NOMO-1 (cell line): ENCODE results near the gene SCAF1.
A peak's percentile ranks its signal among the peaks of the same experiment; 100 is the strongest.

Source experiments
- DNase-seq, 2 experiments: peaks; one replicate each; lab custom pipeline; 2025; ENCODE audit not compliant: unreplicated experiment in 2 of 2; lab: John Stamatoyannopoulos, UW

The SCAF1 gene

DNA sequence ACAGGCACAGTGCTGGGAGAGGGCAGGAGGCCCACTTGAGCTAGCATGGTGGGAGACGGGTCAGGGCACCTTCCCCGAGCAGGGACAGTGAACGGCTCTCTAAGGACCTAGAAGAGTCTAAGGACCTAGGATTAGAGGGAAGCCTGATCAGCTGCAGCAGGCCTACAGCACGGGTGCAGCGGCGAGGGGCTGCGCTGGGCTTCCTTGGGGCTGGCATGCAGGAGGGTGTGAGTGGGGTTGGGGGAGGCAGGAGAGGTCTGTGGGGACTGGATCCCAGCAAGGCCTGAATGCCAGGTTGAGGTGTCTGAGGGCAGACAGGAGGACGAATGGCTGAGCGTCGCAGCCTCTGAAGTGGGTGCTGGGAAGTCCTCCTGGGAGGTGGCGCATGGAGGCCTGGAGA lies 3.6 kb downstream of the SCAF1 start:
- no peak for DNase-seq

DNA sequence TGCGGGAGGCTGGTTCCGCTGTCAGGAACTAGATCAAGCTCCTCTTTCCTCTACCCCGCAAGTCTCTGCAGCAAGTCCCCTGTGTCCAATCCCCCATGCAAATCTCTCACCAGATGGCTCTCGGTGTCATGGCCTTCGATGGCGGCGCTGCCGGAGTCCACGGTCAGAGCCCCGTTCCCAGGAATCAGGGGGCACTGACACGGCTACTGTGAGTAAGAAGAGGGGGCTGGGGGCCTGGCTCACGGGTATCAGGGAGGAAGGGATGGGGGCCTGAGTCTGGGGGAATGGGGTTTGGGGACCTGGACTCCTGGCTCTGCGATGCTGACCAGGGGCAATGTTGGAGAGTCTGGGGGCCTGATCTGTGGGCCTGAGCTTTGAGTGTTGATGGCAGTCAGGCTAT lies 4.0 kb downstream of the SCAF1 start:
- no peak for DNase-seq

DNA sequence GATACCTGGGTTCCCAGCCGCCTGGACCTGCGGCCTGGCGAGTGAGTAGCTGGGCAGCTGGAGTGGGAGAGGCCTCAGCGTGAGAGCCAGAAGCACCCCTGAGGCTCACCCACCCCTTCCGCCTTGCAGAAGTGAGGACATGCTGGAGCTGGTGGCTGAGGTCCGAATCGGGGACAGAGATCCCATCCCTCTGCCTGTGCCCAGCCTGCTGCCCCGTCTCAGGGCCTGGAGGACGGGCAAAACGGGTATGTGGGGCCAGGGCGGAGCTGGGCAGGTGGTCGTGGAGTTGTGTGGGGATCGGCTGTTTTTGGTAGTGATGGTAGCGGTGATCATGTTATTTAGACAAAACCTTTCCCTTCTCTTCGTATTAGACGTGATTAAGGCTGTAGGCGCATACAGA lies 4.6 kb downstream of the SCAF1 start:
- DNase-seq = no peak

DNA sequence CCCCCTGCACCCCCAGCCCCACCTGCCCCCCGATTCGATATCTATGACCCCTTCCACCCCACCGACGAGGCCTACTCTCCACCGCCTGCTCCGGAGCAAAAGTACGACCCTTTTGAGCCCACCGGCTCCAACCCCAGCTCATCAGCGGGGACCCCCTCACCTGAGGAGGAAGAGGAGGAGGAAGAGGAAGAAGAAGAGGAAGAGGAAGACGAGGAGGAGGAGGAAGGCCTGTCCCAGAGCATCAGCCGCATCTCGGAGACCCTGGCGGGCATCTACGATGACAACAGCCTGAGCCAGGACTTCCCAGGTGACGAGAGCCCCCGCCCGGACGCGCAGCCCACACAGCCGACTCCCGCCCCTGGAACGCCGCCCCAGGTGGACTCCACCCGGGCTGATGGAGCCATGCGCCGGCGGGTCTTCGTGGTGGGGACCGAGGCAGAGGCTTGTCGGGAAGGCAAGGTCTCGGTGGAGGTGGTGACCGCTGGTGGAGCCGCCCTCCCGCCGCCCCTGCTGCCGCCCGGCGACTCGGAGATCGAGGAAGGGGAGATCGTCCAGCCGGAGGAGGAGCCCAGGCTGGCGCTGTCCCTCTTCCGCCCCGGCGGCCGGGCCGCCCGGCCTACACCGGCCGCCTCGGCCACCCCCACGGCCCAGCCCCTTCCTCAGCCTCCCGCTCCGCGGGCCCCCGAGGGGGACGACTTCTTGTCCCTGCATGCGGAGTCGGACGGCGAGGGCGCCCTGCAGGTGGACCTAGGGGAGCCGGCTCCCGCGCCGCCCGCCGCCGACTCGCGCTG lies 9.2 kb downstream of the SCAF1 start:
- no peak for DNase-seq

DNA sequence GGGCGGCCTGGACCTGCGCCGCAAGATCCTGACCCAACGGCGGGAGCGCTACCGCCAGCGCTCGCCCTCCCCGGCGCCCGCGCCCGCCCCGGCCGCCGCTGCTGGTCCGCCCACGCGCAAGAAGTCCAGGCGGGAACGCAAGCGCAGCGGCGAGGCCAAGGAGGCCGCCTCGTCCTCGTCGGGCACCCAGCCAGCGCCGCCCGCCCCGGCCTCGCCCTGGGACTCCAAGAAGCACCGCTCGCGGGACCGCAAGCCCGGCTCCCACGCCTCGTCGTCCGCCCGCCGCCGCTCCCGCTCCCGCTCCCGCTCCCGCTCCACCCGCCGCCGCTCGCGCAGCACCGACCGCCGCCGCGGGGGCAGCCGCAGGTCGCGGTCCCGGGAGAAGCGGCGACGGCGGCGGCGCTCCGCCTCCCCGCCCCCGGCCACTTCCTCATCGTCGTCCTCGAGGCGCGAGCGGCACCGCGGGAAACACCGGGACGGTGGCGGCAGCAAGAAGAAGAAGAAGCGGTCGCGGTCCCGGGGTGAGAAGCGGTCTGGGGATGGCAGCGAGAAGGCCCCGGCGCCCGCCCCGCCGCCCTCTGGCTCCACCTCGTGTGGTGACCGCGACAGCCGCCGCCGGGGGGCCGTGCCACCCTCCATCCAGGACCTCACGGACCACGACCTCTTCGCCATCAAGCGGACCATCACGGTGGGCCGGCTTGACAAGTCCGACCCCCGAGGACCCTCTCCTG lies 10.0 kb downstream of the SCAF1 start:
- DNase-seq = no peak

DNA sequence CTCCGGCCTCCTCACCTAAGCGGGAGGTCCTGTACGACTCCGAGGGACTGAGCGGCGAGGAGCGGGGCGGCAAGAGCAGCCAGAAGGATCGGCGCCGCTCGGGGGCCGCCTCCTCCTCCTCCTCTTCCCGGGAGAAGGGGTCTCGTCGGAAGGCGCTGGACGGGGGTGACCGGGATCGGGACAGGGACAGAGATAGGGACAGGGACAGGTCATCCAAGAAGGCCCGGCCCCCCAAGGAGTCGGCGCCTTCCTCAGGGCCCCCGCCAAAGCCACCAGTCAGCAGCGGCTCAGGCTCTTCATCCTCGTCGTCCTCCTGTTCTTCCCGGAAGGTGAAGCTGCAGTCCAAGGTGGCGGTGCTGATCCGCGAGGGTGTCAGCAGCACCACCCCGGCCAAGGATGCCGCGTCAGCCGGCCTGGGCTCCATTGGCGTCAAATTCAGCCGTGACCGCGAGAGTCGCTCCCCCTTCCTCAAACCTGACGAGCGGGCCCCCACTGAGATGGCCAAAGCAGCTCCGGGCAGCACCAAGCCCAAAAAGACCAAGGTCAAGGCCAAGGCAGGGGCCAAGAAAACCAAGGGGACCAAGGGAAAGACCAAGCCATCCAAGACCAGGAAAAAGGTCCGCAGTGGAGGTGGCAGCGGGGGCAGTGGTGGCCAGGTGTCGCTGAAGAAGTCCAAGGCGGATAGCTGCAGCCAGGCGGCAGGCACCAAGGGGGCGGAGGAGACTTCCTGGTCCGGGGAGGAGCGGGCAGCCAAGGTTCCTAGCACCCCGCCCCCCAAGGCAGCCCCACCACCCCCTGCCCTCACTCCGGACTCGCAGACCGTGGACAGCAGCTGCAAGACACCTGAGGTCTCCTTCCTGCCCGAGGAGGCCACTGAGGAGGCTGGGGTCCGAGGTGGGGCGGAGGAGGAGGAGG lies 10.8 kb downstream of the SCAF1 start:
- DNase-seq = no peak

DNA sequence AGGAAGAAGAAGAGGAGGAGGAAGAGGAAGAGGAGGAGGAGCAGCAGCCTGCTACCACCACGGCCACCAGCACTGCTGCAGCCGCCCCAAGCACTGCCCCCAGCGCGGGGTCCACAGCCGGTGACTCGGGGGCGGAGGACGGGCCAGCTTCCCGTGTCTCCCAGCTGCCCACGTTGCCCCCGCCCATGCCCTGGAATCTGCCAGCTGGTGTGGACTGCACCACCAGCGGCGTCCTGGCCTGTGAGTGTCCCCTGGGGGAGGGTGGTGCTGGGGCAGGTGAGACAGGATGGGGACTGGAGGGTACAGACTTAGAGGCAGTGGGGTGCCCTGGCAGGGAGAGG lies 11.4 kb downstream of the SCAF1 start:
- no peak for DNase-seq

DNA sequence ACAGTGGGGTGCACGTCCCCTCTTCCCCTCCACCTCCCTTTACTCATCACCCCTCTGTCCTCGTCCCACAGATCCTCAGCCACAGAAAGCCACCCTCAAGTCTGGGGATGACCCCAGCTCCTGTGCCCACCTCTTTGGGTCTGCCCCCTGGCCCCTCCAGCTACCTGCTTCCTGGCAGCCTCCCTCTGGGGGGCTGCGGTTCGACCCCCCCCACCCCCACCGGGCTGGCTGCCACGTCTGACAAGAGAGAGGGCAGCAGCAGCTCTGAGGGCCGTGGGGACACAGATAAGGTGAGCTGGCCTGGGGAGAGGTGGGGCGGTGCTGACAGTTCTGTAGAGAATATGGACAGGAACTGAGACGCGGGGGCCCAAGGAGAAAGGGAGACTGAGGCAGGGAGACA lies 12.6 kb downstream of the SCAF1 start:
- no peak for DNase-seq

DNA sequence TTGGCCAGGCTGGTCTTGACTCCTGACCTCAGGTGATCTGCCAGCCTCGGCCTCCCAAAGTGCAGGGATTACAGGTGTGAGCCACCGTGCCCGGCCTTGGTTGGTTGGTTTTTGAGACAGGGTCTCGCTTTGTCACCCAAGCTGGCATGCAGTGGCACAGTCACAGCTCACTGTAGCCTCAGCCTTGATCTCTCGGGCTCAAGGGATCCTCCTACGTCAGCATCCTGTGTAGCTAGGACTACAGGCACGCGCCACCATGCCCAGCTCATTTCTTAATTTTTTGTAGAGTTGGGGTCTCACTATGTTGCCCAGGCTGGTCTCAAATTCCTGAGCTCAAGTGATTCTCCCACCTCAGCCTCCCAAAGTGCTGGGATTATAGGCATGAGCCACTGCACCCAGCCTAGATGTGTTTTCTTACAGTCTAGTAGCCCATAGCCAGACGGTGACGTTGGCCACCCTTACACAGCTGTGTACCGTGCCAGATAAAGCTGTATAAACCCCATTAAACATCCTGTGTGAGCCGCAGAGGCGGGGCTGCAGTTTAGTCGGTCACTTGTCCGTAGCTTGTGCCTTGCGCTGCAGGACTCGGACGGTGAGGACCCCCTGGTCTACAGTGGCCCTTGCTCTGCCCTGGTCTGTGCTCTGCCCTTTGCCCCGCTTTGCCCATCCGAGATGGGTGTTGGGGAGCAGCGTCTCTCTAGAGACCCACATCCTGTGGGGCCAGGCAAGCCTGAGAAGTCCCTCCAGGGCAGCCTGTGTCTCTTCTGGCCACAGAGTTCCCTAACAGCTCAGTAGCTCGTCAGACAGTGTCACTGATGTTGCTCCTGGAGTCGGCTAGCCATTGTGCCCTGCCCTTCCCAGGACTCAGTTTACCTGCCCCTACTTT lies 13.8 kb downstream of the SCAF1 start:
- DNase-seq = no peak

DNA sequence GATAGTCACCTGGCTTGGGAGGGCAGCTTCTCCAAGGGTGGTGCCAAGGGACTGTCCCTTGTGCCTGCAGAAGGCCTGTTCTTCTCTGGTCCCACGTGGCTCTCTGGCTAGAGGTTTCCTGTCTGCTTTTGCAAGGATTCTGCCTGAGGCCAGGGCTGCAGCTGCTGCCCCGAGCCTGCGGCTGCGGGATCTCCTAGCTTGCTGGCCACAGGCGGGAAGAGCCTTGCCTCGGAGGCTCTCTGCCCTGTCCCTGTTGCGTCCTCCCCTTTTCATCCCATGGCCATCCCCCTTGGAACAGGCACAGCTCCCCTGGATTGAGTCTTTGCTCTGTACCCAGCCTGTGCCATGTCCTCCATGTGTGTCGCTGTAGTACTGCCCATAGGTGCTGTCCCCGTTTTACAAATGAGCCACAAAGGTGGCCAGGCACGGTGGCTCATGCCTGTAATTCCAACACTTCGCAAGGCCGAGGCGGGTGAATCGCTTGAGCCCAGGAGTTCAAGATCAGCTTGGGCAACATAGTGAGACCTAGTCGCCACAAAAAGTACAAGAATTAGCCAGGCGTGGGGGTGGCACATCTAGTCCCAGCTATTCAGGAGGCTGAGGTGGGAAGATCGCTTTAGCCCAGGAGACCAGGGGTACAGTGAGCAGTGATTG lies 14.6 kb downstream of the SCAF1 start:
- no peak for DNase-seq

DNA sequence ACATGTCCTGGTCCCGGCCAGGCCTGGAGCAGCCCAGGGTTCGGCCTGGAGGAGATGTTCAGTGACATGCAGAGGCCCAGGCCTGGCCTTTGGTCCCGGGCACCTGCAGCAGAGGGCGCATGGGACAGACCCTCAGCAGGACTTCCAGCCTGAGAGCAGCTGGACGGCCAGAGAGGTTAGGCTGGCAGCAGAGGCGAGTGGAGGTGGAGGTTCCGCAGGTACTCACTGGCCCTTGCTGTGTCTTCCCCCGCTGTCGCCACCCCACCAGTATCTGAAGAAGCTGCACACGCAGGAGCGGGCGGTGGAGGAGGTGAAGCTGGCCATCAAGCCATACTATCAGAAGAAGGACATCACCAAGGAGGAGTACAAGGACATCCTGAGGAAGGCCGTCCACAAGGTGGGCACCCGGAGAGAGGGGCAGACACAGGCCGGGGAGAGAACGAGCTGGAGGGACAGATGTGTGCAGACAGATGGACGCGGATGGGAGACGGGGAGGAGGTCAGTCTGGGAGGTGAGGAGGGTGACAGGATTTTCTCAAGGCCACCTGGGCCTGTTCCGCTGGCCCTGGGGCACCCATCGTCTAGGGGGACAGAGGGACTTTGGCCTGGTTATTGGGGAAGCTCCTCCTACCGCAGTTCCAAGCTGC lies 15.6 kb downstream of the SCAF1 start:
- DNase-seq = no peak

DNA sequence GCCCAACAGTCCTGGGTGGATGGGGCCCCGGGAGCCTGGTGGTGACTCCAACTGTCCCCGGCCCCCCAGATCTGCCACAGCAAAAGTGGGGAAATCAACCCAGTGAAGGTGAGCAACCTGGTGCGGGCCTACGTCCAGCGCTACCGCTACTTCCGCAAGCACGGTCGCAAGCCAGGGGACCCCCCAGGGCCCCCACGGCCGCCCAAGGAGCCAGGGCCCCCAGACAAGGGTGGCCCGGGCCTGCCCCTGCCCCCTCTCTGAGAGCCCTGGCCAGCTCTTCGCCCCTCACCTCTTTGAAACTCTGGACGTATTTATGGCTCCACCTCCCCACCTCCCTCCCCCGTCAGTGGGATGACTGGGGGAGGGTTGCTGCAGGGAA lies 16.1 kb downstream of the SCAF1 start:
- no peak for DNase-seq

DNA sequence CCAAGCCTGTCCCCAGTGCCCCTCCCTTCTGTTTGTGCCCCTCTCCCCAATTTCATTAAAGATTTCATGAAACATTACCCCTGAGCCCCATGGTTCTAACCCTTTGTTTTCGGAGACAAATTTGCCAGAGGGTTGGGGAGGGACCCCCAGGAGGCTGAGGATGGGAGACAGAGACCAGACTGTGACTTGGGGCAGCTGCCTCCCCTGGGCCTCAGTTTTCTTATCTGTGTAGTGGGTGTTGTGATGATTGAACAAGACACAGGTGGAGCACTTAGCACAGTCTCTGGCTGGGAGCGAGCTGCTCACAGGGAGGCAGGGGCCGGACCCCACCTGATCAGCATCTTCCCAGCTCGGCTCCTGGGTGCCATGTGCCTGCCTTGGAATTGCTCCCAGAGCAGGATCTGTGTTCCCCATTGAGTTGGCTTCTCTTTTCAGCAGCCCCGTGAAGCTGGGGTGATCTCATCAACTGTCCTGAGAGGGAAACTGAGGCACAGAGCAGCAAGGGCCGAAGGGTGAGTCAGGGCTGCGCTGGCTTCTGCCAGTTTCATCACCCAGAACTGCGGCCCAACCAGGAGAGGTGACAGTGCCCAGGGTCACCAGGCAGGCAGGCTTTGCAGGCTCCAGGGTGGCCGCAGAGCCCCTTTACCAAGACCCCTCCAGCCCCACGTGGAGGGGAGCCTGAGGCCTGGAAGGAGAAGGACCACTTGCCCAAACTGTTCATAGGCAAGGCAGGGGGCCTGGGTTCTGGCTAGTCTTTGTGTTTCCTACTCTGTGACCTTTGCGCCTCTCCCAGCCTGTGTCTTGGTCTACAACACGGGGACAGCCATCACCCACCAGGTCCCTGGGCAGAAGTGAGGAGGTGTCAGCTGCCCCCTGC lies 16.8 kb downstream of the SCAF1 start:
- DNase-seq = no peak

DNA sequence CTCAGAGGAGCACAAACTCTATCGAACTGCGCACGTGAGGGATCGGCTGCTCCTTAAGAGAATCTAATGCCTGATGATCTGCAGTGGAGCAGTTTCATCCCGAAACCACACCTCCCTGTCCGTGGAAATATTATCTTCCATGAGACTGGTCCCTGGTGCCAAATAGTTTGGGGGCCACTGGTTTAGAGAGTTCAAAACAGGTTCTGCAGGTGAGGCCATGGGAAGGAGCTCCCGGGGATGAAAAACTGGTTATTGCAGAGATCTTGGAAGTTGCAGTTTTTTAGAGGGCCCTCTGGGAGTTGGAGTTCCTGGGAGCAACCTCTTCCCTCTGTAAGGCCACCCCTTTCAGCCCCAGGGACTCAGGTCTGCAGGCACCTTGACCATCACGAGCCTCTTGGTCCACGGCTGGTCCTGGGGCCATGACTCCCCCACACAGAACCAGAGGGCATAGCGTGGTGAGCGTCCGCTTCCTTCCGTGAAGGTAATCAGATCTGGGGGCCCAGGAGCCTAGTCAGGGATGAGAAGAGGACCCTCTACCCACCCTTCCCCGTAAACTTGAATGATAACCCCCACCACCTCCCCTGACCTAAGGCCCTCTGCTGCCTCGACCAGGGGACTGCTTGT lies 18.4 kb downstream of the SCAF1 start:
- DNase-seq = no peak

DNA sequence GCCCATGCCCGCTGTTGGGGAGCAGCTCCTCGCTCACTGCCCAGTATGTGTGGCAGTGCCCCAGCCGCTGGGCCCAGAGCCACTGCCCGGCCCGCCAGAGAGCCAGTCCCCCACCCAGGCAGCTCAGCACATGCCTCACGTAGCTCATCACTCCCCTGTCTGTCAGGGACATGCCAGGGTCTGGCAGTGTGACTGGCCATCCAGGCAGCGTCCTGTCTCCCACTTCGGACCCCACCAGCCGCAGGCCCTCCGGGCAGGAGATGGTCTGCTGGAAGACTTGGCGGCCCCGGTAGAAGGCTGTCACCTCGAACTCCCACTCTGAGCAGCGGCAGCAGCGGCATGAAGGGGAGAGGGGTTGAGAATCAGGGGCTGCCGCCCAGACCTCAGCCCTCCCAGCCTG lies 20.0 kb downstream of the SCAF1 start:
- DNase-seq = no peak

DNA sequence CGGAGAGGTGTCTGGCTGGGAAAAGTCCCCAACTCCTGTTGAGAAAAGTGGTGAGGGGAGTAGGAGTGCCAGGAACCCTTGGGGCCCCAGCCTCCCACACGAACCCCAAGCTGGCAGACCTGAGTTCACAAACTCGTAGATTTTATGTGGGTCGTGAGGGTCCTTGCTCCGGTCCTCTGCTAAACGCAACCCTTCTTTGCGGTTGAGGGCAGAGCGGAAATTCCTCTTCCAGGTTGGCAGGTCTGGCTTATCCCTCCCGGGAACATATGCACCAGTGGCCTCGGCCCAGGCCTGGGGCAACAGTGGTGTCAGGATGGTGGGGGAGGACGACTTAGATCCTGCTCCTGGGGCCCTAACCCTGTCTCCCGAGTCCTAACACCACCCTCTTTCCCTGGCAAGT lies 21.2 kb downstream of the SCAF1 start:
- no peak for DNase-seq

DNA sequence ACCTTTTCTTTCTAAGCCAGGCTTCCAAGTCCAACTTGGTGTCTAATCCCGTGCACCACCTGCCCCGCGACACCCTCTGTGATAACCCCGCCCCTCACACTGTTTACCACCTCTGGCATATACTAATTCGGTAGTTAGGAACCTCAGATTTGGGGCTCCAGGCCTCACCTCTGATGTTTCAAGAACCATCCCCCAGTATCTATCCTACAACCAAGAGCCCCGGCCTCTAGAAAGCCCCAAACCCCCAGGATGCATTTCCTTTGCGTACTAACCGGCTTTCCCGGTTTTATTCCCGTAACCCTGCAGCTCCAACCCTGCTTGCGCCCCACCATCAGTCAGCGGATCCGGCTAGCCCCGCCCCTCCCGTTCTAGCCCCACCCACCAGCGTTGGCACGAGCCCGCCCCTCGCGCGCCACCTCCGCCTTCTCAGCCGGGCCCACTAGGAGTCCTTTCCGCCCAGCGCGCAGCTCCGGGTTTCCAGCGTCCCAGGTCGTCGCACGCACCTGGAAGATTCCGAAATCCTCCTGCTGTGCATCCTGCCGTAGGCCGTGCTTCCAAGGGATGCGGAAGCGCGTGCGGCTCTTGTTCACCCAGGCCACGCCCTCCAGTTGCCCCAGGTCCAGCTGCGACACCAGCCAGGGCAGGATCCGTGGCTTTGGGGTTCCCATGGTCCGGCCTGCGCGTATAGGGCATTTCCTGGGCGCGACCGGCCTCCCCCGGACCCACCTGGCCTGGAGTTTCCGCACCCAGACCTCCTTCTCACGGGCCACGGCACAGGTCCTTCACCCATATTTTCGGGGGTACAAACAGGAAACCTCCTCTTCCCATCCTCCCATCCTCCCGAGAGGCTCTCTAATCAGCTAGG lies 22.4 kb downstream of the SCAF1 start:
- peak; percentile 60 to 74 for DNase-seq
